Measurements from ENCODE around the gene PSMD8. TPM values are rescaled to one million over a fixed set of nuclear protein-coding genes. Genes with fewer than 3 reads are reported as not detected.
"Not testable (repeated sequence)": the region's sequence is repeated elsewhere in the genome, so short reads cannot be mapped to it uniquely, and the experiment has no call there.

PSMD8 gene
- total RNA-seq, 2 experiments from 2014 or later = 167 to 178 TPM

DNA sequence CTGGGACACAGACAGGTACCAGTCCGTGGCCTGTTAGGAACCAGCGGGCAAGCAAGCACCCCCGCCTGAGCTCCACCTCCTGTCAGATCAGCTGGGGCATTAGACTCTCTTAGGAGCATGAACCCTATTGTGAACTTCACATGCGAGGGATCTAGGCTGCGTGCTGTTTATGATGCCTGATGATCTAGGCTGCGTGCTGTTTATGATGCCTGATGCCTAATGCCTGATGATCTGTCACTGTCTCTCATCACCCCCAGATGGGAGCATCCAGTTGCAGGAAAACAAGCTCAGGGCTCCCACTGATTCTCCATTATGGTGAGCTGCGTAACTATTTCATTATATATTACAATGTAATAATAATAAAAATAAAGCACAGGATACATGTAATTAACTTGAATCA is 48.1 kb downstream of the PSMD8 start:
- H3K4me3 Mint-ChIP-seq = no peak overlapping the region
- POLR2A ChIA-PET = interaction anchor here (2.7 kb wide), 1 partner anchor 19 kb away, joined by 12 read pairs; the partner anchor contains the start of gene FAM98C
- no peaks in the 10 kb centered on the region for H3K9me3 Mint-ChIP-seq
- DNase-seq = no peak
- peaks cover 38% of the 10 kb centered on the region for H3K4me1 Mint-ChIP-seq
- H3K27me3 Mint-ChIP-seq = no peaks in the 10 kb centered on the region
- peaks cover 3% of the 10 kb centered on the region for H3K36me3 Mint-ChIP-seq (ENCODE audit: low read depth)
- CTCF ChIA-PET = no interaction called here
- no peak overlapping the region for H3K27ac Mint-ChIP-seq

DNA sequence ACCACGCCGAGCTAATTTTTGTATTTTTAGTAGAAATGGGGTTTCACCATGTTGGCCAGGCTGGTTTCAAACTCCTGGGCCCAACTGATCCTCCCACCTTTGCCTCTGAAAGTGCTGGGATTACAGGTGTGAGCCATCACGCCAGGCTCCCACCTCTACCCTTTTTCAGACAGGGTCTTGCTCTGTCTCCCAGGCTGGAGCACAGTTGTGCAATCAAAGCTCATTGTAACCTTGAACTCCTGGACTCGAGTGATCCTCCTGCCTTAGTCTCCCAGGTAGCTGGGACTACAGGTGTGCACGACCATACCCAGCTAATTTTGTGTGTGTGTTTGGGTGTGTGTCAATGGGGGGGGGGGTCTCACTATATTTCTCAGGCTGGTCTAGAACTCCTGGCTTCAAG is 49.9 kb downstream of the PSMD8 start:
- ChIA-PET CTCF (interaction anchor here (4.8 kb wide), 1 partner anchor 506 kb away, joined by 18 read pairs; the partner anchor contains the start of genes MRPS12 and SARS2), POLR2A (interaction anchor here (0.7 to 6.8 kb wide), 2 partner anchors 20 to 52 kb away, joined by 4 to 35 read pairs; partner anchors contain the start of gene FAM98C)
- Mint-ChIP-seq H3K9me3 (no peaks in the 10 kb centered on the region), H3K36me3 (ENCODE audit: low read depth) (peaks cover 3% of the 10 kb centered on the region), H3K4me3 (no peak overlapping the region), H3K27me3 (no peaks in the 10 kb centered on the region), H3K27ac (no peak overlapping the region), H3K4me1 (peaks cover 35% of the 10 kb centered on the region)
- DNase-seq = no peak

DNA sequence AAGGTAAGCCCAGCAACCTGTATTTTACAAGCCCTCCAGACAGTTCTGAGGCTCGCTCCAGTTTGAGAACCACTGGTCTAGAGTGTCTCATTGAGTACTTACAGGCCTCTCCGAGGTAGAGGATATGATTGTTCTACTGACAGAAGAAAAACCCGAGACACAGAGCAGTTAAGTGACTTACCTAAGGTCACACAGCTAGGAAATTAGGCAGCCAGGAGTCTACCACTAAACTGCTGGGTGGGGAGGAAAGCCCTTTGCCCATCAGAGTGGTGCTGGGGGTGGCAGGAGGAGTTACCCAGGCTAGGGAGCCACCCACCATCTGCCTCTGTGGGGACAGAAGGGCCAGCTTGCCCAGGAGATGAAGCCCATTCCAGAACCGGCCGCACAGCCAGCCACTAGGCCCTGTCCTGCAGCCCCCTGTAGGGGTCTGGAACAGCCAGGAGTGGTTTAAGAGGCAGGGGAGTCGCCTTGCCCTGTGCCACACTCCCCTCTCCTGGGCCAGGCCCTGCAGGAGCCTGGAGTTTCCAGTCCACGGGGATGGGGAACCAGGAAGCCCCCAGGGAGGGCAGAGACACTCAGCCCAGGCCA is 50.9 kb downstream of the PSMD8 start:
- ChIA-PET CTCF (interaction anchor here (2.4 to 4.8 kb wide), 2 partner anchors 22 to 505 kb away, joined by 15 to 18 read pairs; partner anchors contain the start of genes FAM98C, MRPS12 and SARS2), POLR2A (interaction anchor here (0.9 to 6.8 kb wide), 4 partner anchors 9 to 193 kb away, joined by 4 to 35 read pairs (median 4); partner anchors contain the start of genes FAM98C and MAP4K1)
- no peaks in the 10 kb centered on the region for H3K9me3 Mint-ChIP-seq
- no peaks in the 10 kb centered on the region for H3K27me3 Mint-ChIP-seq
- H3K4me1 Mint-ChIP-seq = peaks cover 39% of the 10 kb centered on the region
- H3K27ac Mint-ChIP-seq = peak overlapping the region; percentile 67
- no peak for DNase-seq
- H3K4me3 Mint-ChIP-seq = peak overlapping the region; percentile 78
- no peaks in the 10 kb centered on the region for H3K36me3 Mint-ChIP-seq (ENCODE audit: low read depth)

DNA sequence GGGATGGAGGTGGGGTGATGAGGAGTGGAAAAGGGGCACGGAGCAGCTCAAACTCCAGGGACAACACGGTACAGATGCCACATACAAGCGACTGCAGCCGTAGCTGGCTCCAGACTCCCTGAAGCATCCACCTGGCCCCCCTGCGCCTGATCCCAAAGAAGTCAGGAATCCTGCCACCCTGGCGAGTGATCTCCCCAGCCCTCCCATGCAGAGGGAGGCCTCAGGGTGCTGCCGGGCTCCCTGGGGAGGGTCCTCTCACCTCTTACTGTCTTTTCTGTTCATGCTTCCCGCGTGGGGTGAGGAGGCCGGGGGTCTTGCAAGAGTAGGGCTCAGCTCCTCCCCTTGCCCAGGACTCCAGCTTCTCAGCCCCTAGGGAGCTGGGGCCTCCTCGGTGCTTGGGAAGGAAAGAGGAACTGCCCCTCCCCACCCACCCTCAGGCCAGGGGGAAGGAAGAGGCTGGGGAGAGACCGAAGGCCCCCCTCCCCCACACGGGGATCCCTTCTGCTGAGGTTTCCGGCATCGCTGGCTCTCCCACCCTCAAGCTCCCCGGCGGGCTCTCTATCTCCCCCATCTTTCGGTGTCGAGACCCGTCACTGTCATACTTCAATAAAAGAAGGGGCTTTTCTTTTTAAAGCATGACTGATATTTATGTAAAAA is 51.6 kb downstream of the PSMD8 start, which contains the start of gene RASGRP4:
Gene RASGRP4, minus strand, starts transcription at position 410 of the 657 bp plus-strand sequence. Its CDS starts 128 bp downstream, at position 282.
- H3K36me3 Mint-ChIP-seq (ENCODE audit: low read depth) = no peaks in the 10 kb centered on the region
- peak; percentile 61 for DNase-seq
- ChIA-PET CTCF (interaction anchor here (2.4 to 4.8 kb wide), 2 partner anchors 23 to 505 kb away, joined by 15 to 18 read pairs; partner anchors contain the start of genes FAM98C, MRPS12 and SARS2), POLR2A (interaction anchor here (0.9 to 6.8 kb wide), 5 partner anchors 9 to 192 kb away, joined by 3 to 35 read pairs (median 4); partner anchors contain the start of genes FAM98C, MAP4K1 and PSMD8)
- peaks cover 39% of the 10 kb centered on the region for H3K4me1 Mint-ChIP-seq
- no peaks in the 10 kb centered on the region for H3K27me3 Mint-ChIP-seq
- peak within 1 kb of the TSS; percentile 78 for H3K4me3 Mint-ChIP-seq
- no peaks in the 10 kb centered on the region for H3K9me3 Mint-ChIP-seq
- H3K27ac Mint-ChIP-seq = peak within 1 kb of the TSS; percentile 88

DNA sequence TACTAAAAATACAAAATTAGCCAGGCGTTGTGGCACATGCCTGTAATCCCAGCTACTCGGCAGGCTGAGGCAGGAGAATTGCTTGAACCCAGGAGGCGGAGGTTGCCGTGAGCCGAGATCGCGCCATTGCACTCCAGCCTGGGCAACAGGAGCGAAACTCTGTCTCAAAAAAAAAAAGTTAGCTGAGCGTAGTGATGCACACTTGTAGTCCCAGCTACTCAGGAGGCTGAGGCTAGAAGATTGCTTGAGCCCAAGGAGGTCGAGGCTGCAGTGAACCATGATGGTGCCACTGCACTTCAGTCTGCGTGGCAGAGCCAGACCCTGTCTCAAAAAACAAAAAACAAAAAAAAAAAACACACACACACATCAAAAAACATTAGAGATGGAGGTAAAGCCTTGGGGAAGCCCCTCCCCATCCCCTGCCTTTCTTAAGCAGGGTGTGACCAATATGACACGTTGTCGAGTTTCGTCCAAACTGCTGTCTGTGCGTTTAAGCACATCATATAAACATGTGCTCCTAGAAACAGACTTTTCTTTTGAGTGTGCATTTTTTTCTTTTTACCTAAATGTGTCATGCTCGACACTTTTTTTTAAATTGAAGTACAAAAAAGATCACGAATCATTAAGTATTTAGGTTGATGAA is 52.8 kb downstream of the PSMD8 start:
- ChIA-PET CTCF (interaction anchor here (2.4 to 4.8 kb wide), 3 partner anchors 24 to 504 kb away, joined by 15 to 18 read pairs (median 16); partner anchors contain the start of genes FAM98C, MRPS12 and SARS2), POLR2A (interaction anchor here (1.4 to 6.8 kb wide), 2 partner anchors 23 to 53 kb away, joined by 3 to 35 read pairs; partner anchors contain the start of genes FAM98C and PSMD8)
- H3K9me3 Mint-ChIP-seq; H3K36me3 Mint-ChIP-seq (ENCODE audit: low read depth); H3K27me3 Mint-ChIP-seq: not testable (repeated sequence)
- H3K4me3 Mint-ChIP-seq = peak overlapping the region; percentile 78
- peaks cover 39% of the 10 kb centered on the region for H3K4me1 Mint-ChIP-seq
- peak overlapping the region; percentile 88 for H3K27ac Mint-ChIP-seq
- peak; percentile 70 for DNase-seq

DNA sequence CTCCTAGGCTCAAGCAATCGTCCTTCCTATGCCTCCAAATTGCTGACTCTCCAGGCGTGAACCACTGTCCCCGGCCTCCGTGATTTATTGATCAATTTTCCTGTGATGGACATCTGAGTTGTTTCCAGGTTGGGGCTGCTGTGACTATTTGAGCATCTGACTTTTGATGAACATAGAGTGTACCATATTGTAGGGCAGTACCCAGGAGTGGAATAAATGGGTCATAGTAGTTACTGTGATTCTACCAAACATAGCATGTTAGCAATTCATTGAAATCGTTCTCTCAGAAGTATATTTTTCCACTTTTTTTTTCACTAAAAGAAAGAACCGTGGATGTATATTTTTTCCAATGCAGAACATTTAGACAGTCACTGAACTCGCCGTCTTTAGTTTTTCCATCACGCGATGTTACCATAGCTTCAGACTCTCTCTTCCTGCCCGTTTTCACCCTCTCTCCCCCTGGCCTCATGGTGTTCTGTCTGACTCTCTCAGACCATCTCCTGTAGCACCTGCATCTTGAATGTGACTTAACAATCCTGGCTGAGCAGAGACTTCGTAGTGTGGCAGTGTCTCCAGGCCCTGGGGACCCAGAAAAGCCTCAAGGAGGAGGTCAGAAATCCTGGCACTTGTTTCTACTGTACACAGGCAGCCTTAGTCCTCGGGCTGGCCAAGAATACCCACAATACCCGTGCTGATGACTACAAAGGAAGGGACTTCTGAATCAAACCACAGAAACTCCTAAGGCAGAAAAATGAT is 54.9 kb downstream of the PSMD8 start:
- Mint-ChIP-seq H3K9me3 (no peaks in the 10 kb centered on the region), H3K27ac (peak overlapping the region; percentile 81), H3K27me3 (peaks cover 4% of the 10 kb centered on the region), H3K36me3 (ENCODE audit: low read depth) (no peaks in the 10 kb centered on the region), H3K4me3 (peak overlapping the region; percentile 45), H3K4me1 (peaks cover 47% of the 10 kb centered on the region)
- ChIA-PET CTCF (interaction anchor here (3.2 to 4.8 kb wide), 2 partner anchors 26 to 501 kb away, joined by 16 to 18 read pairs; partner anchors contain the start of genes FAM98C, MRPS12 and SARS2), POLR2A (interaction anchor here (6.8 kb wide), 1 partner anchor 25 kb away, joined by 35 read pairs; the partner anchor contains the start of gene FAM98C)
- peak; percentile 47 for DNase-seq

DNA sequence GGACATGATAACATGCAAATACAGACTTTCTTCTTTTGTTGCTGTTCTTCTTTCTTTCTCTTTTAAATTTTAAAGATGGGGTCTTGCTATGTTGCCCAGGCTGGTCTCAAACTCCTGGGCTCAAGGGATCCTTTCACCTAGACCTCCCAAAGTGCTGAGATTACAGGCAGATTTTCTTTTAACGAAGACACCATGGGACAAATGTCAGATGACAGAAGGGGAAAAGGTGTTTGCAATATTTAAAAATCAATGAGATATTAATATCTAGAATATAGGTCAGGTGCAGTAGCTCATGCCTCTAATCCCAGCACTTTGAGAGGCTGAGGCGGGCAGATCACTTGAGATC is 55.4 kb downstream of the PSMD8 start:
- no peak for DNase-seq
- Mint-ChIP-seq H3K27me3 (peaks cover 6% of the 10 kb centered on the region), H3K36me3 (ENCODE audit: low read depth) (no peaks in the 10 kb centered on the region), H3K4me1 (peaks cover 46% of the 10 kb centered on the region), H3K4me3 (no peak overlapping the region), H3K27ac (peak overlapping the region; percentile 81), H3K9me3 (no peaks in the 10 kb centered on the region)
- ChIA-PET CTCF (interaction anchor here (3.2 kb wide), 1 partner anchor 27 kb away, joined by 16 read pairs; the partner anchor contains the start of gene FAM98C), POLR2A (no interaction called here)

DNA sequence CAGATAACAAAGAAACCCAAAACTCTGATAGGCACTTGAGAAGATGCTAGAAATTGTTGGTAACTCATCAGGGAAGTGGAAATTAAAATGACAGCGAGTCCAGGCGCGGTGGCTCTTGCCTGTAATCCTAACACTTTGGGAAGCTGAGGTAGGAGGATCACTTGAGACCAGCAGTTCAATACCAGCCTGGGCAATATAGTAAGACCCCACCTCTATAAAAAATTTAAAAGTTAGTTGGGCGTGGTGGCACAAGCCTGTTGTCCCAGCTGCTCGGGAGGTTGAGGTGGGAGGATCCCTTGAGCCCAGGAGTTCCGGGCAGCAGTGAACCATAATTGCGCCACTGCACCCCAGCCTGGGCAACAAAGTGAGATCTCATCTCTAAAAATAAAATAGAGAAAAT is 56.6 kb downstream of the PSMD8 start:
- no peak for DNase-seq
- no peaks in the 10 kb centered on the region for H3K9me3 Mint-ChIP-seq
- no peak overlapping the region for H3K4me3 Mint-ChIP-seq
- H3K27ac Mint-ChIP-seq = no peak overlapping the region
- H3K36me3 Mint-ChIP-seq (ENCODE audit: low read depth) = no peaks in the 10 kb centered on the region
- CTCF ChIA-PET = no interaction called here
- peaks cover 44% of the 10 kb centered on the region for H3K4me1 Mint-ChIP-seq
- peaks cover 6% of the 10 kb centered on the region for H3K27me3 Mint-ChIP-seq
- POLR2A ChIA-PET = no interaction called here

DNA sequence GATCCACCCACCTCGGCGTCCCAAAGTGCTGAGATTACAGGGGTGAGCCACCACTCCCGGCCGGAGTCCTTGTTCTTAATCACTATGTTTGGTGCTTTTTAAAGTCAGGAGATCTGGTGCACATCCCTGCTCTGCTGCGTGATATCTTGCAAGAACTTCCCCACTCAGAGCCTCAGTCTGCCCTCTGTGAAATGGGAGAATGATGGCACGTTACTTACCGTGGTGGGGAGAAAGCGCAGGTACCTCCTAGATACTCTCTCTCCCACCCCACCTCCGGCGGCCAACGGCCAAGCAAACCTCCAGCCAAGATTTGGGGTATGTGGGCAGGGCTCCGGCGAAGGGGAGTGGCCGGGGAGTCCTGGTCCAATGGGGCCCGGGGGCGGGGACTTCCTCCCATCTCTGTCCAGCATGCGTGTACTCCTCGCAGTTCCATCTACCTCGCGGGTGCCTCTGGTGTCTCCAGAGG is 58.9 kb downstream of the PSMD8 start, which contains the start of gene RYR1:
Gene RYR1, plus strand, starts transcription at position 424 of the 466 bp plus-strand sequence. CDS start 139 bp downstream, outside the sequence.
- H3K9me3 Mint-ChIP-seq = no peaks in the 10 kb centered on the region
- peaks cover 25% of the 10 kb centered on the region for H3K4me1 Mint-ChIP-seq
- H3K27ac Mint-ChIP-seq = no peak within 1 kb of the TSS
- H3K27me3 Mint-ChIP-seq = peaks cover 6% of the 10 kb centered on the region
- peak; percentile 63 for DNase-seq
- H3K4me3 Mint-ChIP-seq = peak within 1 kb of the TSS; percentile 46
- POLR2A ChIA-PET = no interaction called here
- no peaks in the 10 kb centered on the region for H3K36me3 Mint-ChIP-seq (ENCODE audit: low read depth)
- CTCF ChIA-PET = no interaction called here

Other genes starting within 250 kb of the PSMD8 start
- gene DPF1, start 150.3 kb upstream of the PSMD8 start, total RNA-seq = under 1 TPM; 0.40 to 0.55 TPM
- gene PPP1R14A, start 118.2 kb upstream of the PSMD8 start, total RNA-seq = not detected
- 1 to 10 TPM; 7.3 to 8.0 TPM for gene SPINT2, start 110.0 kb upstream of the PSMD8 start, total RNA-seq
- under 1 TPM; 0.55 to 0.71 TPM for gene C19orf33, start 70.3 kb upstream of the PSMD8 start, total RNA-seq
- 10 to 100 TPM; 75.4 to 76.1 TPM for gene YIF1B, start 58.6 kb upstream of the PSMD8 start, total RNA-seq
- gene KCNK6, start 54.7 kb upstream of the PSMD8 start, total RNA-seq = 10 to 100 TPM; 14.3 to 14.4 TPM
- 1 to 10 TPM; 5.3 to 5.7 TPM for gene CATSPERG, start 38.7 kb upstream of the PSMD8 start, total RNA-seq
- under 1 TPM; 0.28 to 0.40 TPM for gene GGN, start 13.5 kb downstream of the PSMD8 start, total RNA-seq
- 1 to 10 TPM; 2.1 to 3.8 TPM for gene SPRED3, start 14.1 kb downstream of the PSMD8 start, total RNA-seq
- gene FAM98C, start 28.5 kb downstream of the PSMD8 start, total RNA-seq = 10 to 100 TPM; 34.7 to 36.5 TPM
- 10 to 100 TPM; 19.5 to 20.0 TPM for gene RASGRP4, start 51.6 kb downstream of the PSMD8 start, total RNA-seq
- 1 to 10 TPM; 2.6 to 3.9 TPM for gene RYR1, start 59.1 kb downstream of the PSMD8 start, total RNA-seq
- 100 to 1,000 TPM; 374 to 383 TPM for gene MAP4K1, start 243.4 kb downstream of the PSMD8 start, total RNA-seq
- gene EIF3K, start 244.6 kb downstream of the PSMD8 start, total RNA-seq = 100 to 1,000 TPM; 297 TPM